Parathyroid adenoma (tissue), 2 donors: ENCODE measurements around the gene ENPP6.

ENCODE experiments used
- H2AFZ ChIP-seq: fragments of 300-600 bp; sonication (generic); one replicate; pipeline ENCODE4 v1.7.0; 2017; ENCODE audit warnings: antibody characterized with exemption, mild to moderate bottlenecking
- H3K27ac ChIP-seq: fragments of 300-600 bp; sonication (generic); one replicate; pipeline ENCODE4 v1.7.0; 2017
- H3K27me3 ChIP-seq: fragments of 300-600 bp; sonication (generic); one replicate; pipeline ENCODE4 v1.7.0; 2017; ENCODE audit warnings: low read length; ENCODE audit not compliant: control insufficient read depth, insufficient read depth
- H3K36me3 ChIP-seq: fragments of 300-600 bp; sonication (generic); one replicate; pipeline ENCODE4 v1.7.0; 2017; ENCODE audit warnings: low read length; ENCODE audit not compliant: control insufficient read depth, insufficient read depth
- H3K4me1 ChIP-seq: fragments of 300-600 bp; sonication (generic); one replicate; pipeline ENCODE4 v1.7.0; 2017; ENCODE audit warnings: control low read depth
- H3K4me2 ChIP-seq: fragments of 300-600 bp; sonication (generic); one replicate; pipeline ENCODE4 v1.7.0; 2017; ENCODE audit warnings: low read length
- H3K4me3 ChIP-seq: fragments of 300-600 bp; sonication (generic); one replicate; pipeline ENCODE4 v1.7.0; 2017; ENCODE audit warnings: low read depth, low read length
- H3K79me2 ChIP-seq: fragments of 300-600 bp; sonication (generic); one replicate; pipeline ENCODE4 v1.7.0; 2017; ENCODE audit warnings: control low read depth
- H3K9ac ChIP-seq: fragments of 300-600 bp; sonication (generic); one replicate; pipeline ENCODE4 v1.7.0; 2017; ENCODE audit warnings: mild to moderate bottlenecking
- H3K9me3 ChIP-seq: fragments of 300-600 bp; sonication (generic); one replicate; pipeline ENCODE4 v1.7.0; 2017; ENCODE audit warnings: low read length; ENCODE audit not compliant: control insufficient read depth
- TF ChIP-seq, protein P1 (sequence below): fragments of 300-600 bp; sonication (generic); IDR thresholded peaks from one replicate; pipeline ENCODE4 v1.7.0; 2017; ENCODE audit warnings: antibody characterized with exemption, mild to moderate bottlenecking
- donor health status: primary hyperparathyroidism.

Gene ENPP6

DNA sequence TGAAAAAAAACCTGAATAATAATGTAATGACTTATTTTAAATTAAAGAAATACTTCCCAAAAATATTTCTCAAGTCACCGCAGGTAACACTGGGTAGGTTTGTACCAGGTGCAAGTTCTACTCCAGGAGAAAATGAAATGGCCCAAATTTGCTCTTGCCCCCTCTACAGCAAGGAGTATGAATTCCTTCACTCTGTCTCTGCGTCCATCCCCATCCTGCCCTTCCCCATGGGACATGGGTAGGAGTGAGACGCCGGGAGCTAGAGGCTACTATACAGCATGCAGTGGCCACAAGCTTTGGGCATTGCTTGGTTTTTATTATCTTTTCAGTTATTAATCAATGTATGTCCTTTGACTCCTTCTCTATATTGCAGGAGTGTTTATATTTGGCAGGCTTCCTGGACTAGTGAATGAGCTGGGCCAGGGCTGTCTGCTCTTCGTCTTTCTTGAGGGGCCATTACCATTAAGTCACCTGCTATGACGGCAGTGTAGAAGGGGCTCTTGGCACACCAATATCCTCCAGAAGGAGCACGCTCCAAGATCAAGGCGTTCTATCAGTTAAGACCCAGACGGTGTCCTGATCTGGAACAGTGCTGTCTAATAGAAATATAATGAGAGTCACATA, 149.6 kb downstream of the ENPP6 start:
- no peaks in the 10 kb centered on the region for H3K9me3 ChIP-seq
- H3K9ac ChIP-seq = no peak overlapping the region
- no peak overlapping the region for H3K27ac ChIP-seq
- no peak overlapping the region for H3K4me2 ChIP-seq
- no peaks in the 10 kb centered on the region for H3K79me2 ChIP-seq
- TF ChIP-seq, protein P1, sequence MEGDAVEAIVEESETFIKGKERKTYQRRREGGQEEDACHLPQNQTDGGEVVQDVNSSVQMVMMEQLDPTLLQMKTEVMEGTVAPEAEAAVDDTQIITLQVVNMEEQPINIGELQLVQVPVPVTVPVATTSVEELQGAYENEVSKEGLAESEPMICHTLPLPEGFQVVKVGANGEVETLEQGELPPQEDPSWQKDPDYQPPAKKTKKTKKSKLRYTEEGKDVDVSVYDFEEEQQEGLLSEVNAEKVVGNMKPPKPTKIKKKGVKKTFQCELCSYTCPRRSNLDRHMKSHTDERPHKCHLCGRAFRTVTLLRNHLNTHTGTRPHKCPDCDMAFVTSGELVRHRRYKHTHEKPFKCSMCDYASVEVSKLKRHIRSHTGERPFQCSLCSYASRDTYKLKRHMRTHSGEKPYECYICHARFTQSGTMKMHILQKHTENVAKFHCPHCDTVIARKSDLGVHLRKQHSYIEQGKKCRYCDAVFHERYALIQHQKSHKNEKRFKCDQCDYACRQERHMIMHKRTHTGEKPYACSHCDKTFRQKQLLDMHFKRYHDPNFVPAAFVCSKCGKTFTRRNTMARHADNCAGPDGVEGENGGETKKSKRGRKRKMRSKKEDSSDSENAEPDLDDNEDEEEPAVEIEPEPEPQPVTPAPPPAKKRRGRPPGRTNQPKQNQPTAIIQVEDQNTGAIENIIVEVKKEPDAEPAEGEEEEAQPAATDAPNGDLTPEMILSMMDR = no peak
- no peaks in the 10 kb centered on the region for H3K36me3 ChIP-seq
- no peak overlapping the region for H2AFZ ChIP-seq
- no peaks in the 10 kb centered on the region for H3K4me1 ChIP-seq
- H3K27me3 ChIP-seq = no peaks in the 10 kb centered on the region
- no peak overlapping the region for H3K4me3 ChIP-seq

DNA sequence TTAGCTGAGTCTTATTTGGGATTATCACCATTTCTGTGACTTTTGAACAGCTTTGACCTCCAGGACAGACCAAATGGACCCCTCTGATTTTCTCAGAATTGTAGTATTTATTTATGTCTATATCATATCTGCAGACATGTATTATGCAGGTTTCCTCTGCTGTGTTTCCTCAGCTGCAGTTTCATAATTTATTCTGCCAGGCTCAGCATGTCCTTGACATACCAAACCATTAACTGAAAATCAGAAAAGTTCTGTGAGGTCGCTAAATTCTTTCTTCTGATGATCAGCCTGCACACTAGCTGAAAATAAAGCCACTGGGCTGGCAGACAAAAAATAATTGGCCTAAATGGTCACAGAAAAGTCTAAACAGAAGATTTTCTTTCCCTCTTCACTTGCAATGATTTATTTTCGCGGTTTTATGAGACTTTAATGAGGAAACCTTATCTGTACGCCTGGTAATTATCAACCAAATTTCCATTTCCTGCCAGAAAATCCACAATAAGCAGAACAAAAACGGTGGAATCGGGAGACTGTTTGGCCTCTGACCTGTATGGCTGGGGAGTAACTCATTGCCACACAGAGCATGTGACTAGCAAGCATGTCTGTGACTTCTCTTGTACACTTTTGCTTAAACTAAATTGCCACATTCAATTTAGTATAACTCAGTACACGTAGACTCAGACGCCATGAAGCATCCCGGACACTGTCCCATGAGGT, 150.9 kb downstream of the ENPP6 start:
- Histone ChIP-seq H3K4me3 (no peak overlapping the region), H3K27ac (no peak overlapping the region), H3K4me1 (no peaks in the 10 kb centered on the region), H3K36me3 (no peaks in the 10 kb centered on the region), H3K27me3 (no peaks in the 10 kb centered on the region), H3K9me3 (no peaks in the 10 kb centered on the region), H3K4me2 (no peak overlapping the region), H3K9ac (no peak overlapping the region), H2AFZ (no peak overlapping the region), H3K79me2 (no peaks in the 10 kb centered on the region)
- TF ChIP-seq, protein P1 = no peak

DNA sequence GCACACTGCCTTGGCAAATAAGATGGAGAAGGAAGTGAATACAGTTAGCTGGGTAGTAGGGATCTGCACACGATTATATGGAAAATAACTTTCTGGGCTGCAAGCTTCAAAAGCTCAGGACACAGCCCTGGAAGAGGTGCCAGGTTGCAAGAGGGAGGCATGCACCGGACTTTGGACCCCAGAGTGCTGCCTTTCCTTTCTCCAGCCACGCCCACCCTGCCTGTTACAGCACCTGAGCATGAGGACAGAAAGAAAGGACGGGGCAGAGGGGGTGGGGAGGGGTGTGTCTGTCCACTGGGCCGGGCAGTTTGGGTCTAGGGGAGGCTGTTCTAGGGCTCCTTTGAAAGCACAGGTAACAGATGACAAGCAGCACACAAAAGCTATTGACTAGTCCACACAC, 152.8 kb downstream of the ENPP6 start:
- Histone ChIP-seq H3K36me3 (no peaks in the 10 kb centered on the region), H3K9ac (no peak overlapping the region), H3K9me3 (no peaks in the 10 kb centered on the region), H3K4me1 (no peaks in the 10 kb centered on the region), H3K4me3 (no peak overlapping the region), H2AFZ (no peak overlapping the region), H3K4me2 (no peak overlapping the region), H3K27me3 (no peaks in the 10 kb centered on the region), H3K79me2 (no peaks in the 10 kb centered on the region), H3K27ac (no peak overlapping the region)
- TF ChIP-seq, protein P1 = no peak

DNA sequence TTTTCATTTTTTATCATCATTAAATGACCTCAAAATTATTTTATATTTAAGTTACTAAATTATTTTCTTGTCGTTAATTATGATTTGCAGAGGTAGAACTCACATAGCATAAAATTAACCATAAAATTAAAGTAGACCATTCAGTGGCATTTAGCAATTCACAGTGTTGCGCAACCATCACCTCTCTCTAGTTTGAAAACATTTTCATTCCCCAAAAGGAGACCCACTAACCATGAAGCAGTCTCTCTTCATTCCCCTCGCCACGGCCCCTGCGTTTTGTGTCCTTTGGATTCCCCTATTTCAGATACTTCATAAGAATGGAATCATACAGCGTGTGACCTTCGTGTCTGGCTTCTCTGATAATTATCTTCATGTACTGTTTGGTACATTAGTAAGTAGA, 154.9 kb downstream of the ENPP6 start:
- Histone ChIP-seq H3K36me3 (no peaks in the 10 kb centered on the region), H3K27ac (no peak overlapping the region), H3K79me2 (no peaks in the 10 kb centered on the region), H3K27me3 (no peaks in the 10 kb centered on the region), H3K4me1 (no peaks in the 10 kb centered on the region), H3K4me2 (no peak overlapping the region), H3K9ac (no peak overlapping the region), H3K9me3 (no peaks in the 10 kb centered on the region), H3K4me3 (no peak overlapping the region), H2AFZ (no peak overlapping the region)
- TF ChIP-seq, protein P1 = no peak

DNA sequence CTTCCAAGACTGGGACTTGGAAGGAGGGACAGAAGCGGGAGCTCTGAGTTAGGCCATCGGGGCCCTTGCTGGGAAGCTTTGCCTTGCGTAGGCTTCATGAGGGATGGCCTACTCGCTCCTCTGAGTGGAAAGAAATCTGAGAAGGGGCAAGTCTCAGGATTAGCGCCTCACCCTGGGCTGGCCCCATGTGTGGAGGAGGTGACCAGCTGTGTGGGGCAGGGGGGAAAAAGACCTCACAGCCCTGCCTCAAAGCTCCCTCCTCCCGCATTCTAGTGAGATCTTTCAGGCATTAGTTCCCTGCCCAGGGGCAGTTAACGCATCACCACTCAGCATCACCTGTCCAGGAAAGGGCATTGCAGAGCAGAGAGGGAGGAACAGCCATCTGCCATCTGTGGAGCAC, 156.1 kb downstream of the ENPP6 start:
- no peaks in the 10 kb centered on the region for H3K4me1 ChIP-seq
- H2AFZ ChIP-seq = no peak overlapping the region
- no peaks in the 10 kb centered on the region for H3K27me3 ChIP-seq
- no peaks in the 10 kb centered on the region for H3K79me2 ChIP-seq
- TF ChIP-seq, protein P1 = no peak
- H3K9ac ChIP-seq = no peak overlapping the region
- H3K4me3 ChIP-seq = no peak overlapping the region
- H3K9me3 ChIP-seq = no peaks in the 10 kb centered on the region
- H3K4me2 ChIP-seq = no peak overlapping the region
- H3K27ac ChIP-seq = no peak overlapping the region
- H3K36me3 ChIP-seq = no peaks in the 10 kb centered on the region
